Measurements from ENCODE around the gene SLC35D1.

- TF ChIP-seq CTCF (conservative IDR thresholded peaks at IDR 0.05; ENCODE audit: low read depth, low read length) (no peak), EZH2 (IDR thresholded peaks at IDR 0.05; ENCODE audit: borderline replicate concordance, low read depth, low read length, poor library complexity, severe bottlenecking) (no peak)
Measured at GRCh38 chr1:67077593-67077992, 23.6 kb upstream of the SLC35D1 start.

All from A673 (cell line).